WERI-Rb-1 (cell line): ENCODE results near the gene TMEM163.

Source experiments
- DNase-seq: peaks from one replicate; pipeline ENCODE4 v3.0.0-alpha.2; 2020
- H3K27ac ChIP-seq: fragments of 250-450 bp; sonication (Bioruptor Pico); 2 replicates; pipeline ENCODE4 v1.5.1; 2020; ENCODE audit warnings: mild to moderate bottlenecking, moderate library complexity
- H3K27me3 ChIP-seq: fragments of 250-450 bp; sonication (Bioruptor Pico); 2 replicates; pipeline ENCODE4 v1.5.1; 2021; ENCODE audit warnings: mild to moderate bottlenecking, low read depth, moderate library complexity; ENCODE audit not compliant: insufficient read depth, severe bottlenecking
- H3K36me3 ChIP-seq: fragments of 250-450 bp; sonication (Bioruptor Pico); 2 replicates; pipeline ENCODE4 v1.5.1; 2020; ENCODE audit warnings: mild to moderate bottlenecking, moderate library complexity
- H3K4me3 ChIP-seq: 2 replicates; pipeline ENCODE4 v1.5.1; 2011; ENCODE audit warnings: low read depth, mild to moderate bottlenecking, control low read depth, low read length
- H3K9me3 ChIP-seq: fragments of 250-450 bp; sonication (Bioruptor Pico); 2 replicates; pipeline ENCODE4 v1.5.1; 2021; ENCODE audit warnings: mild to moderate bottlenecking, moderate library complexity; ENCODE audit not compliant: severe bottlenecking
- TF ChIP-seq, protein P1 (sequence below): IDR thresholded peaks from 2 replicates; pipeline ENCODE4 v1.5.1; 2011; ENCODE audit warnings: low read depth, mild to moderate bottlenecking, control low read depth, inconsistent platforms, low read length

The TMEM163 gene

DNA sequence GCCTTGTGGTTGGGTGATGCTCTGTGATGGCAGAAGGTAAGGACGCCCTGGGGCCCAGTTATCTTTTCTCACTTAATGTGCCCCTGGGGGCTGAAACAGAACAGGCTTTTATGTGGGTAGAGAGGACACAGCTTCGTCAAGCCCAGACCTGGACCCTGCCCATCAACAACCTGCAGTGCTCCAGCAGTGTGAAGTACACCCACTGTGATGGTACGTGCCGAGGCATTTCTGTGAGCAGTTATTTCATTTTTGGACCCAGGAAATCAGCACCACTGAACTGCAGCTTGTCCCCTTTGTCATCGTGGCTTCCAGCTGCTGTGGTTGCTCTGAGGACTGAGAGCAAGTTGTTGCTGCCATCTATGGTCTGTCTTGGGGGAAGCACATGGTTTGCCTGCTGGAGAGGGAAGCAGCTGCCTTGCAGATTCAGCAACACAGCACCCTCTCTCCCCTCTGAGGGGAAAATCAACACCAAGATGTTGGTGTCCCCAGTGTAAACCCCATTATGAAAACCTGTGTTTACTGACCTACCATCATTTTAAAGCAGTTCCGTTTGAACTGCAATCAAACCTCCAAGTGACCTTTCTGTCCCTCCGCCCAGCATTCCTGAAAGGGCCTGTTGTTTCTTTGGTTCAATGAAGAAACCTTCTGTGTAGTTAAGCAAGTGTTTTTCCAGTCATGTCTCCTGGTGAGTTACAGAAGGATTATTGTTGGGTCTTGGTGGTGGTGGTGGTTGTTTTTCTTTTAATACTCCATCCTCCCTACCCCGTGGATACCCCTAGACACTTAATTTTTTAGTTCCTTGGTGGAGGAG, 306.8 kb downstream of the TMEM163 start:
- H3K36me3 ChIP-seq, result peaks cover 6% of the 10 kb centered on the region
- H3K9me3 ChIP-seq, result no peaks in the 10 kb centered on the region
- peak overlapping the region; percentile 57 for H3K27ac ChIP-seq
- peak; percentile 81 for DNase-seq
- TF ChIP-seq, protein P1, sequence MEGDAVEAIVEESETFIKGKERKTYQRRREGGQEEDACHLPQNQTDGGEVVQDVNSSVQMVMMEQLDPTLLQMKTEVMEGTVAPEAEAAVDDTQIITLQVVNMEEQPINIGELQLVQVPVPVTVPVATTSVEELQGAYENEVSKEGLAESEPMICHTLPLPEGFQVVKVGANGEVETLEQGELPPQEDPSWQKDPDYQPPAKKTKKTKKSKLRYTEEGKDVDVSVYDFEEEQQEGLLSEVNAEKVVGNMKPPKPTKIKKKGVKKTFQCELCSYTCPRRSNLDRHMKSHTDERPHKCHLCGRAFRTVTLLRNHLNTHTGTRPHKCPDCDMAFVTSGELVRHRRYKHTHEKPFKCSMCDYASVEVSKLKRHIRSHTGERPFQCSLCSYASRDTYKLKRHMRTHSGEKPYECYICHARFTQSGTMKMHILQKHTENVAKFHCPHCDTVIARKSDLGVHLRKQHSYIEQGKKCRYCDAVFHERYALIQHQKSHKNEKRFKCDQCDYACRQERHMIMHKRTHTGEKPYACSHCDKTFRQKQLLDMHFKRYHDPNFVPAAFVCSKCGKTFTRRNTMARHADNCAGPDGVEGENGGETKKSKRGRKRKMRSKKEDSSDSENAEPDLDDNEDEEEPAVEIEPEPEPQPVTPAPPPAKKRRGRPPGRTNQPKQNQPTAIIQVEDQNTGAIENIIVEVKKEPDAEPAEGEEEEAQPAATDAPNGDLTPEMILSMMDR, result peak; percentile 94
- no peak overlapping the region for H3K4me3 ChIP-seq
- H3K27me3 ChIP-seq, result no peaks in the 10 kb centered on the region

DNA sequence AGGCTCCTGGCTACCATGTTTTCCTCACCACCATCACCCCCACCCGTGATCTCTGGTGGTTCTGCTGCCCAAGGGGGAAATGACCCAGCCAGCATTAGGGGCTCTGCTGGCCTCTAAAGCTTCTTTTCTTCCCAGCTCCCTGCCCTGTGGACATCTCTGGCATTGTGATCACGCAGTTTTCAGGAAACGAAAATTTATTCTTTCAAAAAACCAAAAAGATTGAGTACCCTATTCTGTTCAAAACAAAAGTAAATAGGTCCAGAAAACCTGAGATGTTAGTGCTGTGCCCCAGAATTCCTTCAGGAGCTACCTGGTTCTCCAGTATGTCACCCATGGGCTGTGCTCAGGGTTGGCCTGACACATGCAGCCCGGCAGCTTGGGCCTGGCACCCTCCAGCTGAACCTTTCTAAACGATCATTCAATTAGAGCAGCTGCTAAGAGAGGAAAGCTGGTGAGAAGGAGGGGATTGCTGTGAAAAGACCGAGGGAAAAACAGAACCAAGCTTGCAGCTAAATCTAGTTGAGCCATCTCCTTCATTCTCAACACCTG, 307.4 kb downstream of the TMEM163 start:
- TF ChIP-seq, protein P1, result no peak
- Histone ChIP-seq H3K9me3 (no peaks in the 10 kb centered on the region), H3K27me3 (no peaks in the 10 kb centered on the region), H3K4me3 (no peak overlapping the region), H3K27ac (peak overlapping the region; percentile 57), H3K36me3 (peaks cover 6% of the 10 kb centered on the region)
- peak; percentile 37 for DNase-seq

DNA sequence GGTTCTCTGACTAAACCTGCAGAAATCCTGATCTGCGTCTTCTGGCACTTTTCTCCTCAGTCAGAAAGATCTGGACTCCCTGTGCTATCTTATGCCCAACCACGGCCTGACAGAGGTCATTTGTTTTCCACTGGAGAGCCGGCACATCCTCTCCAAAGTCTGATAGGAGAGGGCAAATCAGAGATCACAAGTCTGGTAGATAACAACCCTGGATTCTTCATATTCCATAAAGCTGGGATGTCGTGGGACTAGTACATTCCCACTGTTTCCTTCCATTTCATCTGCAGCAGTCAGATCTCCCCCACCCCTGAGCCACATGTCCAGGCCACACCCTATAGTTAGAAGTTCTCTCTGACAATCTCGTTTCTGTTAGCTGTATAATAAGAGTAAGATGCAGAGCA, 308.0 kb downstream of the TMEM163 start:
- TF ChIP-seq, protein P1, result no peak
- peak overlapping the region; percentile 57 for H3K27ac ChIP-seq
- no peaks in the 10 kb centered on the region for H3K9me3 ChIP-seq
- no peak for DNase-seq
- no peak overlapping the region for H3K4me3 ChIP-seq
- H3K36me3 ChIP-seq, result peaks cover 6% of the 10 kb centered on the region
- no peaks in the 10 kb centered on the region for H3K27me3 ChIP-seq

DNA sequence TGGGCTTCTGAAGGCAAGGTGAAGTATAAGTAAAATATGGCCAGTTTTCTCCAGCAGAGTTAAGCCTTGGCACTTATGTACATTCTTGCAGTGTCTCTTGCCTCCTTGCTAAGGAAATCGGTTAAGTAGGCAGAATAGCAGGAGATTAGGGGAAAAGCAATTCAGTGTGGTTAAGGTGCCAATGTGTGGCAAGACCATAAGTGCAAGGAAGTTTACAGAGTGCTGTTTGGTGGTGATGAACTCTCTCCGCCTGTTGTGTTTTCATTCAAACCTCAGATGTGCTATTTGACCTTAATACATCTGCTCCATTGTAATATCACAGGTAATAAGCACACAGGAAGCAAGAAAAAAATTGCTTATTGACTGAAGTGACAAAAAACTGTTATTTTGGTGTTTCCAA, 308.8 kb downstream of the TMEM163 start:
- H3K27me3 ChIP-seq, result no peaks in the 10 kb centered on the region
- DNase-seq, result no peak
- peaks cover 8% of the 10 kb centered on the region for H3K36me3 ChIP-seq
- no peaks in the 10 kb centered on the region for H3K9me3 ChIP-seq
- TF ChIP-seq, protein P1, result no peak
- no peak overlapping the region for H3K4me3 ChIP-seq
- no peak overlapping the region for H3K27ac ChIP-seq

DNA sequence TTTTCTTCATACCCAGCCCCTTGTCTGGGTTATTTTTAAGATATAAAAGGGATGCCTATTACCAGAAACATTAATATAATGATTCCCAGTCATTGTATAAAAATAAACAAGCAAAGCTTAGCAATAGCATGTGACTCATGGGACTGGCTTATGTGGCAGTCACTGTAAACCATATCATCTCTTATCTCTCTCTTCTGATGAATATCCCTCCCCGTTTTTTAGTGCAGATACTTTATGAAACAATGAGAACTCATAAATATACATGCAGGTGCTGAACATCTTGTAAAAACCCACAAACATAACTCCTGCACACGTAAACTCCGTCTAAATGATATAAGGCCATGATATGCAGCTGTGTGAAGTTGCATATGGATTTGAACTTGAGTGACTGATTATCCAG, 310.0 kb downstream of the TMEM163 start:
- TF ChIP-seq, protein P1, result no peak
- H3K4me3 ChIP-seq, result no peak overlapping the region
- DNase-seq, result no peak
- H3K36me3 ChIP-seq, result peaks cover 18% of the 10 kb centered on the region
- no peak overlapping the region for H3K27ac ChIP-seq
- H3K9me3 ChIP-seq, result no peaks in the 10 kb centered on the region
- H3K27me3 ChIP-seq, result no peaks in the 10 kb centered on the region
